ENCODE measurements around the gene WNK1.

- TF ChIP-seq POLR2A (IDR thresholded peaks at IDR 0.05; ENCODE audit: low read length) (no peak), RAD21 (conservative IDR thresholded peaks at IDR 0.05 in 1 of 2, IDR thresholded peaks at IDR 0.05 in 1 of 2) (no peak), ZFP36 (IDR thresholded peaks at IDR 0.05; ENCODE audit: borderline replicate concordance, partially characterized antibody) (no peak), FOXS1 (CRISPR knock-in tag; IDR thresholded peaks at IDR 0.05) (no peak), CTCF (IDR thresholded peaks at IDR 0.05) (no peak), CHD2 (IDR thresholded peaks at IDR 0.05; ENCODE audit: low read length, partially characterized antibody) (no peak), MAX (IDR thresholded peaks at IDR 0.05) (no peak), USF2 (IDR thresholded peaks at IDR 0.05) (no peak), CBX2 (IDR thresholded peaks at IDR 0.05; ENCODE audit: borderline replicate concordance, low read depth) (no peak)
- TF ChIP-seq, protein P1, sequence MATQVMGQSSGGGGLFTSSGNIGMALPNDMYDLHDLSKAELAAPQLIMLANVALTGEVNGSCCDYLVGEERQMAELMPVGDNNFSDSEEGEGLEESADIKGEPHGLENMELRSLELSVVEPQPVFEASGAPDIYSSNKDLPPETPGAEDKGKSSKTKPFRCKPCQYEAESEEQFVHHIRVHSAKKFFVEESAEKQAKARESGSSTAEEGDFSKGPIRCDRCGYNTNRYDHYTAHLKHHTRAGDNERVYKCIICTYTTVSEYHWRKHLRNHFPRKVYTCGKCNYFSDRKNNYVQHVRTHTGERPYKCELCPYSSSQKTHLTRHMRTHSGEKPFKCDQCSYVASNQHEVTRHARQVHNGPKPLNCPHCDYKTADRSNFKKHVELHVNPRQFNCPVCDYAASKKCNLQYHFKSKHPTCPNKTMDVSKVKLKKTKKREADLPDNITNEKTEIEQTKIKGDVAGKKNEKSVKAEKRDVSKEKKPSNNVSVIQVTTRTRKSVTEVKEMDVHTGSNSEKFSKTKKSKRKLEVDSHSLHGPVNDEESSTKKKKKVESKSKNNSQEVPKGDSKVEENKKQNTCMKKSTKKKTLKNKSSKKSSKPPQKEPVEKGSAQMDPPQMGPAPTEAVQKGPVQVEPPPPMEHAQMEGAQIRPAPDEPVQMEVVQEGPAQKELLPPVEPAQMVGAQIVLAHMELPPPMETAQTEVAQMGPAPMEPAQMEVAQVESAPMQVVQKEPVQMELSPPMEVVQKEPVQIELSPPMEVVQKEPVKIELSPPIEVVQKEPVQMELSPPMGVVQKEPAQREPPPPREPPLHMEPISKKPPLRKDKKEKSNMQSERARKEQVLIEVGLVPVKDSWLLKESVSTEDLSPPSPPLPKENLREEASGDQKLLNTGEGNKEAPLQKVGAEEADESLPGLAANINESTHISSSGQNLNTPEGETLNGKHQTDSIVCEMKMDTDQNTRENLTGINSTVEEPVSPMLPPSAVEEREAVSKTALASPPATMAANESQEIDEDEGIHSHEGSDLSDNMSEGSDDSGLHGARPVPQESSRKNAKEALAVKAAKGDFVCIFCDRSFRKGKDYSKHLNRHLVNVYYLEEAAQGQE (IDR thresholded peaks at IDR 0.05): no peak
Observed at GRCh38 chr12:761256-761655, 8.9 kb downstream of the WNK1 start.

Data from A549 (cell line).